Measurements from ENCODE around the gene BRD4. TPM values are rescaled to one million over a fixed set of nuclear protein-coding genes. Genes with fewer than 3 reads are reported as not detected.

The BRD4 gene
- total RNA-seq, 1 experiment from 2014 or later: 144 TPM

GRCh38 chr19:15241259-15241910 lies 91.0 kb downstream of the BRD4 start:
- Histone ChIP-seq H3K4ac (ENCODE audit: low read depth, low read length) (no peak overlapping the region), H4K8ac (replicated peaks; ENCODE audit: insufficient read length, low read depth, low read length) (no peak overlapping the region), H2BK120ac (ENCODE audit: low read depth, low read length, poor library complexity, severe bottlenecking) (no peak overlapping the region), H3K23me2 (ENCODE audit: insufficient read length, low read depth, low read length, poor library complexity, severe bottlenecking) (no peaks in the 10 kb centered on the region), H4K91ac (ENCODE audit: insufficient read length, low read depth, low read length) (no peak overlapping the region), H3K27me3 (ENCODE audit: insufficient read depth, low read length) (no peaks in the 10 kb centered on the region), H2AFZ (ENCODE audit: low read length) (no peak overlapping the region), H3K9me3 (ENCODE audit: control insufficient read depth, low read depth, low read length) (no peaks in the 10 kb centered on the region), H3K18ac (ENCODE audit: insufficient read length, low read depth, low read length) (no peak overlapping the region), H3K79me1 (ENCODE audit: insufficient read depth, low read depth, low read length, poor library complexity, severe bottlenecking) (no peaks in the 10 kb centered on the region), H2BK20ac (ENCODE audit: low read depth, low read length, poor library complexity, severe bottlenecking) (no peak overlapping the region), H3K4me1 (ENCODE audit: insufficient read depth, low read length) (no peaks in the 10 kb centered on the region), H4K20me1 (ENCODE audit: control insufficient read depth, insufficient read depth, insufficient read length) (peaks cover 2% of the 10 kb centered on the region), H3K4me2 (ENCODE audit: insufficient read depth, insufficient read length, low read length) (no peak overlapping the region), H4K5ac (ENCODE audit: insufficient read length, low read depth, low read length) (no peak overlapping the region), H3K14ac (ENCODE audit: insufficient read depth, low read length) (no peak overlapping the region), H2AK5ac (ENCODE audit: insufficient read length, low read length) (no peak overlapping the region), H2BK15ac (ENCODE audit: low read depth, low read length) (no peak overlapping the region), H3K23ac (ENCODE audit: insufficient read length, low read depth, low read length) (no peak overlapping the region), H3K79me2 (ENCODE audit: insufficient read depth, low read length) (no peaks in the 10 kb centered on the region), H3T11ph (ENCODE audit: low read length) (no peak overlapping the region), H3K27ac (ENCODE audit: insufficient read length, low read depth, low read length) (no peak overlapping the region), H2BK12ac (ENCODE audit: insufficient read length, low read depth, low read length) (no peak overlapping the region), H2BK5ac (ENCODE audit: insufficient read length, low read length) (no peak overlapping the region), H3K9ac (ENCODE audit: extremely low read depth, insufficient read length, low read length) (no peak overlapping the region), H3K56ac (ENCODE audit: insufficient read length, low read depth, low read length) (no peak overlapping the region)
- no peaks in the 10 kb centered on the region for H3K27me3 Mint-ChIP-seq (ENCODE audit: low read depth)
- no CpG with 5 or more reads among the region's 9 CpGs for WGBS (ENCODE audit: extremely low coverage, insufficient read length, low lambda C conversion rate)
- H3K27ac Mint-ChIP-seq: no peak overlapping the region; a peak in 1 of 7 replicates
- H3K4me1 Mint-ChIP-seq: no peaks in the 10 kb centered on the region
- no peaks in the 10 kb centered on the region for H3K9me3 Mint-ChIP-seq
- H3K36me3 Mint-ChIP-seq (ENCODE audit: insufficient read depth in 1 of 3, low read depth in 3 of 3): peaks cover 41 to 80% (median 75%) of the 10 kb centered on the region in 3 experiments
- no peak for TF ChIP-seq CTCF (conservative IDR thresholded peaks at IDR 0.05)
- no peak overlapping the region for H3K4me3 Mint-ChIP-seq
- DNase-seq: no peak
